LNCAP (cell line): ENCODE measurements around the gene KRTAP10-3.

Experiments used
- CTCF ChIP-seq: fragments of 450-650 bp; IDR thresholded peaks from 2 replicates; pipeline ENCODE4 v1.5.1; 2017; ENCODE audit warnings: mild to moderate bottlenecking

Gene KRTAP10-3

GRCh38 chr21:44519346-44520325, 39.0 kb downstream of the KRTAP10-3 start:
- TF ChIP-seq CTCF, result no peak

GRCh38 chr21:44518686-44519085, 39.9 kb downstream of the KRTAP10-3 start:
- no peak for TF ChIP-seq CTCF

GRCh38 chr21:44517175-44517899, 41.3 kb downstream of the KRTAP10-3 start:
- TF ChIP-seq CTCF, result no peak

- no peak for TF ChIP-seq CTCF
Measured at GRCh38 chr21:44516828-44517174, 41.8 kb downstream of the KRTAP10-3 start.

- no peak for TF ChIP-seq CTCF
Measured at GRCh38 chr21:44516342-44516741, 42.3 kb downstream of the KRTAP10-3 start.

GRCh38 chr21:44515359-44516165, 43.0 kb downstream of the KRTAP10-3 start:
- no peak for TF ChIP-seq CTCF

- no peak for TF ChIP-seq CTCF
Measured at GRCh38 chr21:44514746-44515358, 43.7 kb downstream of the KRTAP10-3 start.
